ENCODE results near the gene CCDC167.
"Not testable (repeated sequence)": the region's sequence is repeated elsewhere in the genome, so short reads cannot be mapped to it uniquely, and the experiment has no call there.

The CCDC167 gene

GRCh38 chr6:37459981-37460800 lies 39.5 kb downstream of the CCDC167 start:
- no peak for DNase-seq

- DNase-seq, result no peak
Measured at GRCh38 chr6:37456816-37457560, 42.7 kb downstream of the CCDC167 start.

GRCh38 chr6:37456126-37456525 lies 43.6 kb downstream of the CCDC167 start:
- DNase-seq, result no peak

- no peak for DNase-seq
Measured at GRCh38 chr6:37454420-37455140, 45.1 kb downstream of the CCDC167 start.

- DNase-seq, result no peak
Measured at GRCh38 chr6:37452522-37452921, 47.2 kb downstream of the CCDC167 start.

GRCh38 chr6:37451441-37452193 lies 48.1 kb downstream of the CCDC167 start:
- DNase-seq, result no peak

- no peak for DNase-seq
Measured at GRCh38 chr6:37449984-37450383, 49.7 kb downstream of the CCDC167 start.

GRCh38 chr6:37443216-37443542 lies 56.5 kb downstream of the CCDC167 start:
- DNase-seq, result not testable (repeated sequence)

- DNase-seq, result no peak
Measured at GRCh38 chr6:37442416-37443215, 57.1 kb downstream of the CCDC167 start.

- no peak for DNase-seq
Measured at GRCh38 chr6:37441651-37442050, 58.0 kb downstream of the CCDC167 start.

GRCh38 chr6:37438930-37439329 lies 60.8 kb downstream of the CCDC167 start:
- no peak for DNase-seq

GRCh38 chr6:37435816-37436215 lies 63.9 kb downstream of the CCDC167 start:
- no peak for DNase-seq

- DNase-seq, result no peak
Measured at GRCh38 chr6:37435373-37435772, 64.3 kb downstream of the CCDC167 start.

- peak; percentile 17 for DNase-seq
Measured at GRCh38 chr6:37433657-37434271, 65.9 kb downstream of the CCDC167 start.
